BJ (cell line): ENCODE results near the gene GALNT17. TPM values are rescaled to one million over a fixed set of nuclear protein-coding genes. Genes with fewer than 3 reads are reported as not detected.

ENCODE experiments used
- CTCF ChIA-PET: fragments of 350-600 bp; formaldehyde crosslinking; extraction: SDS; loops from one replicate; lab custom pipeline; 2021; ENCODE audit warnings: antibody characterized with exemption, inconsistent platforms; lab: Yijun Ruan, JAX
- POLR2A ChIA-PET: fragments of 300-600 bp; sonication (Branson Sonifier 250); formaldehyde crosslinking; extraction: SDS; loops from one replicate; lab custom pipeline; 2021; ENCODE audit warnings: antibody characterized with exemption; lab: Charles Lee
- DNase-seq: peaks from one replicate; pipeline ENCODE4 v3.0.0-alpha.2; 2011; ENCODE audit warnings: low read depth
- H3K27me3 ChIP-seq: 2 replicates; pipeline ENCODE4 v1.6.0; 2011; ENCODE audit warnings: low read length; ENCODE audit not compliant: control insufficient read depth, insufficient read depth
- H3K36me3 ChIP-seq: 2 replicates; pipeline ENCODE4 v1.5.1; 2011; ENCODE audit warnings: low read length; ENCODE audit not compliant: control insufficient read depth, insufficient read depth
- H3K4me3 ChIP-seq: 2 replicates; pipeline ENCODE4 v1.5.1; 2011; ENCODE audit warnings: low read depth, mild to moderate bottlenecking, control low read depth, low read length
- CTCF ChIP-seq: IDR thresholded peaks from 2 replicates; pipeline ENCODE4 v1.5.1; 2011; ENCODE audit warnings: low read depth, mild to moderate bottlenecking, control low read depth, inconsistent platforms, low read length, moderate library complexity; ENCODE audit not compliant: insufficient read depth
- polyA plus RNA-seq: library from polyadenylated mRNA; depleted of rRNA; stranded (reverse); fragments of >200 nt; gene quantifications from 2 replicates; pipeline ENCODE4 v1.2.3, GENCODE V29; 2011

The GALNT17 gene
- polyA plus RNA-seq, 1 experiment: not detected

- TF ChIP-seq CTCF: no peak
- POLR2A ChIA-PET: no interaction called here
- no peak for DNase-seq
- CTCF ChIA-PET: no interaction called here
- H3K27me3 ChIP-seq: no peaks in the 10 kb centered on the region
- no peak overlapping the region for H3K4me3 ChIP-seq
- H3K36me3 ChIP-seq: no peaks in the 10 kb centered on the region
These were observed 84.3 kb downstream of the GALNT17 start for GRCh38 chr7:71216211-71216610.

- Histone ChIP-seq H3K4me3 (no peak overlapping the region), H3K36me3 (no peaks in the 10 kb centered on the region), H3K27me3 (no peaks in the 10 kb centered on the region)
- DNase-seq: no peak
- TF ChIP-seq CTCF: no peak
- ChIA-PET CTCF (no interaction called here), POLR2A (no interaction called here)
These were observed 88.3 kb downstream of the GALNT17 start for GRCh38 chr7:71220210-71220695.

GRCh38 chr7:71221049-71221448 lies 89.1 kb downstream of the GALNT17 start:
- DNase-seq: no peak
- ChIA-PET POLR2A (no interaction called here), CTCF (no interaction called here)
- H3K36me3 ChIP-seq: no peaks in the 10 kb centered on the region
- TF ChIP-seq CTCF: no peak
- H3K4me3 ChIP-seq: no peak overlapping the region
- no peaks in the 10 kb centered on the region for H3K27me3 ChIP-seq

GRCh38 chr7:71221549-71221948 lies 89.6 kb downstream of the GALNT17 start:
- no peak overlapping the region for H3K4me3 ChIP-seq
- CTCF ChIA-PET: no interaction called here
- POLR2A ChIA-PET: no interaction called here

GRCh38 chr7:71227126-71227525 lies 95.2 kb downstream of the GALNT17 start:
- CTCF ChIA-PET: no interaction called here
- Histone ChIP-seq H3K36me3 (no peaks in the 10 kb centered on the region), H3K4me3 (no peak overlapping the region), H3K27me3 (no peaks in the 10 kb centered on the region)
- no peak for DNase-seq
- POLR2A ChIA-PET: no interaction called here
- no peak for TF ChIP-seq CTCF

More at GRCh38 chr7:71221549-71221948, 89.6 kb downstream of the GALNT17 start:
- Histone ChIP-seq H3K36me3 (no peaks in the 10 kb centered on the region), H3K27me3 (no peaks in the 10 kb centered on the region)
- no peak for TF ChIP-seq CTCF
- DNase-seq: no peak
